NCI-H2029 (cell line): Measurements from ENCODE around the gene TDRD1.
"Not testable (repeated sequence)": the region's sequence is repeated elsewhere in the genome, so short reads cannot be mapped to it uniquely, and the experiment has no call there.

Source experiments
- DNase-seq: peaks from one replicate; lab custom pipeline; 2025; lab: John Stamatoyannopoulos, UW

The TDRD1 gene, protein sequence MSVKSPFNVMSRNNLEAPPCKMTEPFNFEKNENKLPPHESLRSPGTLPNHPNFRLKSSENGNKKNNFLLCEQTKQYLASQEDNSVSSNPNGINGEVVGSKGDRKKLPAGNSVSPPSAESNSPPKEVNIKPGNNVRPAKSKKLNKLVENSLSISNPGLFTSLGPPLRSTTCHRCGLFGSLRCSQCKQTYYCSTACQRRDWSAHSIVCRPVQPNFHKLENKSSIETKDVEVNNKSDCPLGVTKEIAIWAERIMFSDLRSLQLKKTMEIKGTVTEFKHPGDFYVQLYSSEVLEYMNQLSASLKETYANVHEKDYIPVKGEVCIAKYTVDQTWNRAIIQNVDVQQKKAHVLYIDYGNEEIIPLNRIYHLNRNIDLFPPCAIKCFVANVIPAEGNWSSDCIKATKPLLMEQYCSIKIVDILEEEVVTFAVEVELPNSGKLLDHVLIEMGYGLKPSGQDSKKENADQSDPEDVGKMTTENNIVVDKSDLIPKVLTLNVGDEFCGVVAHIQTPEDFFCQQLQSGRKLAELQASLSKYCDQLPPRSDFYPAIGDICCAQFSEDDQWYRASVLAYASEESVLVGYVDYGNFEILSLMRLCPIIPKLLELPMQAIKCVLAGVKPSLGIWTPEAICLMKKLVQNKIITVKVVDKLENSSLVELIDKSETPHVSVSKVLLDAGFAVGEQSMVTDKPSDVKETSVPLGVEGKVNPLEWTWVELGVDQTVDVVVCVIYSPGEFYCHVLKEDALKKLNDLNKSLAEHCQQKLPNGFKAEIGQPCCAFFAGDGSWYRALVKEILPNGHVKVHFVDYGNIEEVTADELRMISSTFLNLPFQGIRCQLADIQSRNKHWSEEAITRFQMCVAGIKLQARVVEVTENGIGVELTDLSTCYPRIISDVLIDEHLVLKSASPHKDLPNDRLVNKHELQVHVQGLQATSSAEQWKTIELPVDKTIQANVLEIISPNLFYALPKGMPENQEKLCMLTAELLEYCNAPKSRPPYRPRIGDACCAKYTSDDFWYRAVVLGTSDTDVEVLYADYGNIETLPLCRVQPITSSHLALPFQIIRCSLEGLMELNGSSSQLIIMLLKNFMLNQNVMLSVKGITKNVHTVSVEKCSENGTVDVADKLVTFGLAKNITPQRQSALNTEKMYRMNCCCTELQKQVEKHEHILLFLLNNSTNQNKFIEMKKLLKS

DNA sequence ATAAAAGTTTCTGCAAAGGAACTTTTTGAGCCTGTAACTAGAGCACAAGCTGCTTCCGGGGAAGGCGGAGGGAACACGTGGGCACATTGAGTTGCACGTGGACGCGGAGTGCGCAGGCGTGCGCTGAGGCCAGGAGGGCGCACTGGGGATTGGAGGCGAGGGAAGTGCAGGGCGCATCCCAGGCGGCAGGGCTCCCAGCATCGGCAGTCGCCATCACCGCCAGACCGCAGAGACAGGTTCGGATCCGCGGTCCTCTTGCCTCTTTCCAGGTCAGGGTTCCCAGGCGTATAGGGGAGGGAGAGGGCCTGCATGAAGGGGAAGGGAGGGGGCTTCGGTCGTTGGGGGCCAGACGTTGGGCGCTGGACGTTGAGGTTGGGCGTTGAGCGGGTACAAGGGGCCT is at the start of gene TDRD1:
Gene TDRD1, plus strand, starts transcription at position 206 of the 400 bp plus-strand sequence. CDS start 8,479 bp downstream, outside the sequence.
- DNase-seq, result no peak

DNA sequence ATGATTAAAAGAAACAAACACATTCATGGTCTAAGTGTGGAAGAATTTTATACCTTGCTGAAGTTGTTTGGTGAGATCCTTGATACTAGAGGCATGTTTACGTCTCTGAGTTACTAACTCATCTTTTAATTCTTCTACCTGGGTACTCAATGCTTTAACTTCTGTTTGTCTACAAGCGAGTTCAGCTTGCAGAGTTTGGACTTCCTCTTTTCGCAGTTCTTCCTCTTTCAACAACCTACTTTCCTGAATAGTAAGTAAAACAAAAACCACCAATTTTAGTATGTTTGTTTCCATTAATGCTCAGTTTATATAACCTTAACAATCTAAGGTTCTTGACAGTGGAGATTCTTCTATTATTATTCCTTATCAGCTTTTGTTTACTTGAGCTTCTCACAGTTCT is 48.1 kb upstream of the TDRD1 start:
- DNase-seq, result no peak

- DNase-seq, result no peak
Measured at GRCh38 chr10:114135476-114135875, 43.7 kb upstream of the TDRD1 start.

DNA sequence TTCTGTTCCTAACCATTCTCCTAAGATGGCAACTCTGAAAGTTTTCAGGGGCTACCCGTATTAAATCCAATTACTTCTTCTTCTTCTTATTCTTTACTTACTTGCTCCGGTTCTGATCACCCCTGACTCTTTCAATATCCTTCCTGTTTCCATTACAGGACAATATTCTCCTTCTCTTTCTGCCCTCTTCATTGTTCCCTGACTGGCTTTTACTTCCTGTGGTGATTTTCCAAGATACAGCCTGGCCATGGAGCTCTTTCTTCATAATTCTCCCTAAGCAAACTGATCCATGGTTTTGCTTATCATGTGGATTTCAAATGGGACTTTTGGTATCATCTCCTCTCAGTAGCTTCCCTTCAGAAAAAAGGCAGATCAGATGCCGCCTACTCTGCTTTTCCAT is 40.6 kb upstream of the TDRD1 start:
- no peak for DNase-seq

DNA sequence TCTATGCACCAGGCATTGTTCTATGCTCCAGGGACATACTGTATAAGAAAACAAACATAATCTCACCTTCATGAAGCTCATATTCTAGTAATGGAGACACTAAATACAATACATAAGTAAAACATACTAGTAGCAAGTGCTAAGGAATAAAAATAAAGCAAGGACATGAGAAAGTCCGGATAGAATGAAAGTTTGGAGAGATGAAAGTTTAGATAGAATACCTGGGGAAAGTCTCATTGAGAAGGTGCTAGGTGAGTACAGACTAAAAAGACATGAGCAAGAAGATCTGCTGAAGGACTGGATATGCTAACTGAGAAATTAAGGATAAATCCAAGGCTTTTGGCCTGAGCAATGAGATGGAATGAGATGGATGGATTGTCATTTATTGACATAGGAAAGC is 39.1 kb upstream of the TDRD1 start:
- no peak for DNase-seq

- not testable (repeated sequence) for DNase-seq
Measured at GRCh38 chr10:114140827-114141226, 38.3 kb upstream of the TDRD1 start.

- DNase-seq, result peak; percentile 5
Measured at GRCh38 chr10:114142018-114142417, 37.1 kb upstream of the TDRD1 start.

DNA sequence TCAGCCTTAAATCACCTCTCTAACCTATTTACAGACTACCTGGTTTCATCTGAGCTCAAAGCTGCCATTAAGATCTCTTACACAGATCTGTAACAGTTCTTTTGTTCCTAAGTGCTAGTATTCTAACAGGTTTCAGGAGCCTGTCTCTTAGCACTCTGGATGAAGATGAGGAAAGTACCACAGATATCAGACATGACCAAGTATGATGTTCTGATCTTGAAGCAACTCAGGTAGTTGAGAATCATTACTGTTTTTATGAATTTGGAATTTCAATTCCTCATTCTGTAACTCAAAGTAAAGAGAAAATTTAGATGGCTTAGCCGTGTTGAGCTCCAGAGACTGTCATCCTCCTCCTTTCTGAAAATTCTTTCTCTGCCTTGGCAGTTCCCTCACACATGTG is 36.0 kb upstream of the TDRD1 start:
- no peak for DNase-seq

GRCh38 chr10:114149476-114149875 is 29.7 kb upstream of the TDRD1 start:
- DNase-seq, result not testable (repeated sequence)

- DNase-seq, result no peak
Measured at GRCh38 chr10:114151486-114151885, 27.7 kb upstream of the TDRD1 start.

- no peak for DNase-seq
Measured at GRCh38 chr10:114151892-114152291, 27.3 kb upstream of the TDRD1 start.

- no peak for DNase-seq
Measured at GRCh38 chr10:114157912-114158311, 21.2 kb upstream of the TDRD1 start.

GRCh38 chr10:114163062-114163461 is 16.1 kb upstream of the TDRD1 start:
- DNase-seq, result no peak

DNA sequence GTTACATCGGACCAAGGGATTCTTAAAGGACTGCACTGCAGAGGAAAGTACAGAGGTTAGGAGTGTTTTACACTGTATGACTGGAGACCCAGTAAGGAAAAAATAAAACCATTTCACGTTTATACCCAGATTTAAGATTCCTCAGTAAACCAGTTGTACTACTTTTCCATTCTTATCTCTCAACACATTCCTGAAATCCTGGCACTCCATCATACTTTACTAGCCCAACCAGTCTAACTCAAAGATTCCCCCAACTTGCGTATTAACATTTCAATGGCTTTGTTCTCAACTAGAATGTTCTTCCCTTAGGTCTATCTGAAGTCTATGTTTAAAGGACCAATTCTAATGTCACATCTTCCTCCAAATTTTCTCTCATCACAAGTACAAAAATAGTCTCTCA is 13.1 kb upstream of the TDRD1 start:
- DNase-seq, result no peak

GRCh38 chr10:114166494-114166893 is 12.7 kb upstream of the TDRD1 start:
- DNase-seq, result no peak

DNA sequence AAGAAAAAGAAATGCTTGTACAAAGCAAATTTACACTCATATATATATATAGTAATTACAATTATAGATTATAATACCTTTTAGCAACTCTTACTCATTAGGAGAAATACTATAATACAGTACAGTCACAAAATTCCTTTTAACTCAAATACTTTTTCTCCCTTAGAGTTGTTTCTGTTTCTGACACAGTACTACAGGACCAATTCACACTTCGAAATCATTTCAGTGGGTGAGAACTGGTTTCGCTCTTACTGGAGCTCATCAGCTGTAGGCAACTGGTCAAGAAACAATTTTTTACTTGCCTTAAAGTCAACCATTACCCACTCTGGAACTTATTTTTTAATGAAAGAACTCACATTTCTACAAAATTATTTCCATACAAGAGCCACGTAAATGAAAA is 11.2 kb upstream of the TDRD1 start:
- no peak for DNase-seq

DNA sequence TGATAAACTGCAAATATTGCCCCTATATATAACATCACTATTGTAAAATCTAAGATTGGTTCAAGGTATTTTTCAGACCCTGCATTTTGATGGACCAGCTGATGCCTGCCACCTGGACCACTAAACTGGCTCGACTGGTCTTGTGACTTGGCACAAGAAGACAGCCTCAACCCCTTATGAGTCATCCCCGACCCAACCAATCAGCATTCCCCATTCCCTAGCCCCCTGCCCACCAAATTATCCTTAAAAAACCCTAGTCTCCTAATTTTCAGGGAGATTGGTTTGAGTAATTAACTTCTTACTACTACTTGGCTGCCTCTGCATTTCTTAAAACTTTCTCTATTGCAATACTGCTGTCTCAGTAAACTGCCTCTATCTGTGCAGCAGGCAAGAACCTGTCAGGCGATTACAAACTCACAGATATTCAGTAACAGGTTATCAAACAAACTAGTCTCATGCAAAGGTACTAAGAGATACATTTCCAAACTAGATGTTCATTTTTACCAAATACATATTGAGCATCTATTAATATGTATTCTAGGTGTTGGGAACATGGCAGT is 10.6 kb upstream of the TDRD1 start:
- no peak for DNase-seq

- no peak for DNase-seq
Measured at GRCh38 chr10:114172216-114172615, 6.9 kb upstream of the TDRD1 start.

- DNase-seq, result no peak
Measured at GRCh38 chr10:114172776-114173602, 6.2 kb upstream of the TDRD1 start.

DNA sequence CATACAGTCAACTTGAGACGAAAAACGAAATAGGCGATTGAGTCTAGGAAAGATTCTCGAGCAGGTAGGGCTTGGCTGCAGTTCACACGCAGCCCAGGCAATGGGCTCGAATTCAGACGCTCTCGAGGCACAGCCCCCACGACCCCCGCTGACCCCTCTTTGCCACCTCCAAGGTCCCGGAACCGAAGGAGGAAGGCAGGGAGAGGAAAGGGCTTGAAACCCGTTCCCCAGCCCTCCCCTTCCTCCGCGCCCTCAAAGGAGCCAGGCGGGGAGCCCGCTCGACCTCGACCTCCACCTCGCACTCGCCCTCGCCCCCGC is 5.6 kb upstream of the TDRD1 start:
- DNase-seq, result no peak

DNA sequence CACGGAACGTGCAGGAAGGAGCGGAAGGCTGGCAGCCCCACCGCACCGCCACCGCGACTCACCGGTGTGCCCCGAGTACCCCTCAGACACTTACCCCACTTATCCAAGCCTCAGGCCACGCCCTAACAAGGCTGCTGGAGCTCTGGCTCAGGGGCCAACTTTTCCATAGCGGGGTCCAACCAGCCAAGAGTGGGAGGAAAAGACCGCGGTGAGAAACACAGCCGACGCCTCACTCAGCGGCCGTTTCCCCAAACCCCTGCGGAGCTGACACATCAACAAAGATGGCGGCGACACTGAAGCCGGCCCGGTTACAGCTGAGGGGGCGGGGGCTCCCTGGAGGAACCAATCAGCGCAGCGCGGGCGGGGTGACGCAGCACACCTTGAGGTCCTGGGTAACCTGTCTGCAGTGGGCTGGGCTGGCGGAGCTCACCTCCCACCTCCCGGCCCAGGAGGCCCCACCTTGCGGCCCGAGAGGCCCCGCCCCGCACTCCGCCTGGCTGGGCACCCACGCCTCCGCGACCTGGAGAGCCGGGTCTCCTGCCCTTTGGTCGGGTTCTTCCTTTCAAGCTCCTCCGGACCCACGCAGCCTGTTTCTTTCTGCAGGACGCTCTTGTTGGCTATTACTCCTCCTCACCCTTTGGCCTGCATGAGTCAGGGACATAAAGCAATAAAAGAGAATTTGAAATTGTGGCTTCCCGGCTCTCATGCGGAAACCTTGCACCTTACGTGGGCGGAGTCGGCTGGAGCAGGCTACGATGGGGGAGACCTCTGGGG is 5.0 kb upstream of the TDRD1 start, which contains the start of gene CCDC186:
Gene CCDC186, minus strand, starts transcription at position 283 of the 774 bp plus-strand sequence. CDS start 10,935 bp downstream, outside the sequence.
- peak; percentile 87 for DNase-seq
